HG03558 (cell line): Measurements from ENCODE around the gene SCYL1.

ENCODE experiments used
- ATAC-seq: cut with Tn5 transposase; IDR thresholded peaks from one replicate; pipeline ENCODE4 v1.9.1; 2021; ENCODE audit warnings: moderate number of reproducible peaks; ENCODE audit not compliant: unreplicated experiment; ENCODE audit errors: extremely low read depth

Gene SCYL1

GRCh38 chr11:65524741-65525545 is at the start of gene SCYL1:
SCYL1 (plus strand) TSS chr11:65525083; CDS start chr11:65525154, 71 bp downstream.
- no peak for ATAC-seq

GRCh38 chr11:65476632-65477148 is 48.2 kb upstream of the SCYL1 start:
- no peak for ATAC-seq

- no peak for ATAC-seq
Measured at GRCh38 chr11:65477149-65477965, 47.5 kb upstream of the SCYL1 start.

GRCh38 chr11:65478388-65479183 is 46.3 kb upstream of the SCYL1 start:
- ATAC-seq: no peak

GRCh38 chr11:65479184-65480145 is 45.4 kb upstream of the SCYL1 start:
- ATAC-seq: no peak

GRCh38 chr11:65482306-65482850 is 42.5 kb upstream of the SCYL1 start:
- ATAC-seq: no peak

- ATAC-seq: no peak
Measured at GRCh38 chr11:65485920-65486219, 39.0 kb upstream of the SCYL1 start.

GRCh38 chr11:65486570-65487466 is 38.1 kb upstream of the SCYL1 start:
- ATAC-seq: no peak

GRCh38 chr11:65487467-65488272 is 37.2 kb upstream of the SCYL1 start:
- no peak for ATAC-seq

- ATAC-seq: no peak
Measured at GRCh38 chr11:65488273-65489034, 36.4 kb upstream of the SCYL1 start.

- ATAC-seq: no peak
Measured at GRCh38 chr11:65489035-65489705, 35.7 kb upstream of the SCYL1 start.

- no peak for ATAC-seq
Measured at GRCh38 chr11:65489706-65490320, 35.1 kb upstream of the SCYL1 start.

GRCh38 chr11:65491163-65491465 is 33.8 kb upstream of the SCYL1 start:
- no peak for ATAC-seq

GRCh38 chr11:65491614-65492386 is 33.1 kb upstream of the SCYL1 start:
- no peak for ATAC-seq

- no peak for ATAC-seq
Measured at GRCh38 chr11:65492387-65492636, 32.6 kb upstream of the SCYL1 start.
